PFSK-1 (cell line): ENCODE measurements around the gene KLHL17.

Experiments
- POLR2AphosphoS5 ChIP-seq: IDR thresholded peaks from 2 replicates; pipeline ENCODE4 v1.6.1; 2012; ENCODE audit warnings: low read depth, mild to moderate bottlenecking, control low read depth, low read length, moderate library complexity
- TAF1 ChIP-seq: IDR thresholded peaks from 2 replicates; pipeline ENCODE4 v1.6.1; 2012; ENCODE audit warnings: low read length, control low read depth, borderline replicate concordance; ENCODE audit not compliant: insufficient read depth

DNA sequence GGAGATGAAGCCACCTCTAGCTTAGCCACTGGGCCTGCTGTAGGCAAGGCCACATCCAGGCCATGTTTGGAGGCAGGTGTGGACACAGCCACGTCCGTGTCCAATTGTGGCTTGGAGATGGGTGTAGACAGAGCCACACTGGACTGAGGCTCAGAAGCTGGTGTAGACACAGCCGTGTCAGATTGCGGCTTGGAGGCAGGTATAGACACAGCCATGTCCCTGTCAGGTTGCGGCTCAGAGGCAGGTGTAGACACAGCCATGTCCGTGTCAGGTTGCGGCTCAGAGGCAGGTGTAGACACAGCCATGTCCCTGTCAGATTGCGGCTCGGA, 19.3 kb downstream of the KLHL17 start:
- no peak for TF ChIP-seq POLR2AphosphoS5
- TF ChIP-seq TAF1: no peak
